Globus pallidus (tissue), 1 donor: ENCODE measurements around the gene SEC14L1.
"Not testable (repeated sequence)": the region's sequence is repeated elsewhere in the genome, so short reads cannot be mapped to it uniquely, and the experiment has no call there.

Source experiments
- DNase-seq: peaks from one replicate; pipeline ENCODE4 v3.0.0-alpha.2; 2015; ENCODE audit warnings: low spot score

The SEC14L1 gene

DNA sequence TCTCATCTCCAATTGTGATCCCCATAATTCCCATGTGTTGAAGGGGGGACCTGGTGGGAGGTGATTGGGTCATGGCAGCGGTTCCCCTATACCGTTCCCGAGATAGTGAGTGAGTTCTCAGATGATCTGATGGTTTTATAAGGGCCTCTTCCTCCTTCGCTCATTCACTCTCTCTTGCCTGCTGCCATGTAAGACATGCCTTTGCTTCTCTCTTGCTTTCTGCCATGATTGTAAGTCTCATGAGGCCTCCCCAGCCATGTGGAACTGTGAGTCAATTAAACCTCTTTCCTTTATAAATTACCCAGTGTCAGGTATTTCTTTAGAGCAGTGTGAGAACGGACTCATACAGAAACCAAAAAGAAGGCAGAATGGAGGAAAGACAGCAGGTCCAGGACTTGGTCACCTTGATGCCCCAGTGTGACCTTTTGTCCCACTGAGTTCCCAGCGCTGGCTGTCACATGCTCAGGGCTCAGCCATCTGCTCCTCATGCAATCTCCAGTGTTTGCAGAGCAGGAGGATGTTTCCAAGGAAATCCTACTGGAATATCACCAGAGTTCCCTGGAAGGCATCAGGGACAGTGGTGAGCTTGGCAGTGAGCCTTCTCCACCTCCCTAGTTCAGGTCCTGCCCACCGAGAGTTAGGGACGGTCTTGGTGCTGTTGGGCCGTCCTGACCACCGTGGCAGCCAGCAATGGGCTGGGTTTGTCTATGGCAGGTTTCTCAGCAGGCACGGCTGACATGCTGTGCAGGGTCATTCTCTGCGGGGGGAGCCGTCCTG, 96.7 kb downstream of the SEC14L1 start:
- no peak for DNase-seq

DNA sequence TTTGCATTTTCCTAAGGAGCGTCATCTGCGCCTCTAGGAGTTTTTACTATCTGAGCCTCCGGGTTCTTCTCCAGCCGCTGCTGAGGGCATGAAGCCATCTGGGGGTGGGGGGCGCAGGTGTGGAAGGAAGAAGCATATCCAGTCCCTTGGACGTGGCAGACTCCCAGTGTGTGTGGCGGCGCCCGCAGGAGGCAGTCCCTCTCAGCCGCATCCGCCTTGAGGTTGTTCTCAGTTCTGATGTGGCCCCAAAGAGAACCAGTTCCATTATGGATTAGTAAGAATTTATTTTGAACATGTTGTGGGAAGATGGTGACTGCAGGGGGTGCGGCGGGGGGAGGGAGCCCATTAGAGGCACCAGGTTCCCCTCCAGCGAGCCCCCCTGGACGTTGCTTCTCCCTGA, 100.2 kb downstream of the SEC14L1 start:
- no peak for DNase-seq

DNA sequence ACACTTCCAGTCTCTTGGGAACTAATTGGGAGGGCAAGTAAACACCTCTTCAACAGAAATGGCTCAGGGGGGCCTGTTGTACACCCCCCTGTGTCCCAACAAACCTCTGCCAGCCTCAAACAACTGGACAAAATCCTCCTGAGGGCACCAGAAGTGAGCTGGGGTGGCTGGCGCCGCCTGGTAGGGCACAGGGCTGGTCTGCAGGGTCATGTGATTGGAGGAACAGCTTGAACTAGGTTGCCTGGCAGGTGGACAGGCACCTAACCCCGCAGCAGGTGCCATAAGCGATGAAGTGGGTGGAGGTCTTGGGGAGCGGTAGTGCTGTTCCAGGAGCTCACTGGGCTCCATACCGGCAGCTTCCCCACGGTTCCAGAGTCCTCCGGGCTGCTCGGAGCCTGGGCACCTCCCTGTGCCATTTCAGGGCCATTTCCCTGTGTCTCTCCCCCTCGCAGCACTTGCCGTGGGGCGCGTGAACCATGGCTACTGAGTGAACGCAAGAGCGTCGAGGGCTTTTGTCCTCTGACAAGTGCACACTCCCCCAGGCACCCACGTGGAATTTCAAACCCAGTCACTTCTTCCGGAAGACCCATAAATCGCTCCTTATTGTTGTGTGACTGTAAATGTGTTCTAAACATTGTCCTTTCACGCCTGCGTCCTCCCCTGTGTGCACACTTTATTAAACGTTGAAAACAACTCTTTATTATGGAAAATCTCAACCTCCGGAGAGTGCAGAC, 101.5 kb downstream of the SEC14L1 start:
- no peak for DNase-seq

DNA sequence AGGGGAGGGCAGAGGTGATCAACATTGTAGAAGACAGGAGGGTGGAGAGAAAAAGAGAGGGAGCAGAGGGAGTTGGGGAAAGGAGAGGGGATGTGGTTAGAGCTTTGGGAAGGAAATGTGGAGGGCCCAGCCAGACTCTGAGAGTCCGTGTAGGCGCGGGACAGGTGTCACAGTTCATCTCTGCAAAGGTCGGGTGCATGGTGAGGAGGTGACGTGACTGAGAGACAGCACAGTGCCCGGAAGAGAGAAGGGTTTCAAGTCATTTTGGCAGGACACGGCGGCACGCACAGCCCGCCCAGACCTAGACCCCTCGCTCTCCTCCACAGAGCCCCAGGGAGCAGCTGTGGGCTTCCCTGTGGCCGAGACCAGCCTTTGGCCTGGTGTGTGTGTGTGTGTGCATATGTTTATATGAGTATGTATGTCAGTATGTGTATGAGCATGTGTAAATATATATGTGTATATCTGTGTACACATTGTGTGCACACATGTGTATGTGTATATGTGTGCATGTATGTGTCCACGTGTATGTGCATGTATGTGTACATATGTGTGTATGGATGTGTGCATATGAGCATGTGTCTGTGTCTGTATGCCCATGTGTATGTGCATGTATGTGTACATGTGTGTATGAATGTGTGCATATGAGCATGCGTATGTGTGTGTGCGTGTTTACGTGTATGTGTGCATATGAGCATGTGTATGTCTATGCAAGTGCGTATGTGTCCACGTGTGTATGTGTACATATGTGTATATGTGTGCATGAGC, 104.6 kb downstream of the SEC14L1 start:
- DNase-seq = no peak

DNA sequence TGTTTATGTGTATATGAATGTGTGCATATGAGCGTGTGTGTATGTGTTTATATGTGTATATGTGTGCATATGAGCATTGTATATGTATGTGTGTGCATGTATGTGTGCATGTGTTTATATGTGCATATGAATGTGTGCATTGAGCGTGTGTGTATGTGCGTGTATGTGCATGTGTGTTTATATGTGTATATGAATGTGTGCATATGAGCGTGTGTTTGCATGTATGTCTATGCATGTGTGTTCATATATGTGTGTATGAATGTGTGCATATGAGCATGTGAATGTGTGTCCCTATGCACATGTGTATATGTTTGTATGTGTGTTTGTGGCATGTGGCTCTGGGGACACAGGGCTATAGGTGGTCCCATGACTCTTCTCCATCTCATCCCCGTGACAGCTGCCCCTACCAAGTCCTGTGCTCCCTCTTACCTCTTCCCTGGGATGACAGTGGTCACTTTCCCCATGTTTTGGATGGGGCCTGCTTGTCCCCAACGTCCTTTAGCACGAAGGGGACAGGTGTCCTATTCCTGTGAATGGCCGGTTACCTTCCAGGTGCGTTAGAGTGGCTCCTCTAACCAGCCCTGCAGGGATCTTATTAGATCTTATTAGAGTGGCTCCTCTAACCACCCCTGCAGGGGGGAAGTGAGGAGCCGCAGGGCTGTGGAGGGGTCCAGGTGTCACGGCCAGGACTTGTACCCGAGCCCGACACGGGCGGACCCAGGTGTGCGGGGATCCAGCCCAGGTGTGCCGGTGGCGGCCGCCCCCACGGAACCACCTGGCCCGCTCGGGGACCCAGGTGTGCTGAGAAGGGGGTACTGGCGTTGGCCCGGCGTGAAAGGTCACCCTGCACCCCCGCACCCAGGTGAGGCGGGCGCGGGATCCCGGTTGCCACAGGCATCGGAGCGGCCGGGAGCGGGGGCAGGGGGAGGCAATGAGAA, 105.6 kb downstream of the SEC14L1 start:
- DNase-seq = no peak

DNA sequence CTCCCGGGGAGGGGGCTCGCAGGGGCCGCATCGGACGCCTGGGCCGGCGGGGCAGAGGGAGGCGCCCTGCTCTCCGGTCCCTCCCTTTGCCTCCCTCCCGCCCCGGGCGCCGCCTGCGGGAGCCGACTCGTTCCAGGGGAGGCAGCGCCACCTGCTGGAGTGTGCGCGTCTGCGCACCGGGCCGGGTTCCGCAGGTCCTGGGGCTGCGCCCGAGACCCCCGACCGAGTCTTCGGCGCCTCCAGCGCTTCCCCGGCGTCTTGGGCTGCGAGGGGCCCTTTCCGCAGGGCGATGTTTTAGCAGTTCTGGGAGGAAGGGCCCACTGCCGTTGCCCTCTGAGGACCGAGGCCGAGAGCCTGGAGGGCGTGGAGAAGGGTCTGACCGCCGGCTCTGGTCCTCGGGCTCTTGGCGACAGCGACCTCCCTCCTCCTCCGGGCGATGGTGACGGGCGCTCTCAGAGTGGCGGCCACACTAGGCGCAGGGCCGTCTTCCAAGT, 106.3 kb downstream of the SEC14L1 start:
- peak; percentile 69 for DNase-seq

DNA sequence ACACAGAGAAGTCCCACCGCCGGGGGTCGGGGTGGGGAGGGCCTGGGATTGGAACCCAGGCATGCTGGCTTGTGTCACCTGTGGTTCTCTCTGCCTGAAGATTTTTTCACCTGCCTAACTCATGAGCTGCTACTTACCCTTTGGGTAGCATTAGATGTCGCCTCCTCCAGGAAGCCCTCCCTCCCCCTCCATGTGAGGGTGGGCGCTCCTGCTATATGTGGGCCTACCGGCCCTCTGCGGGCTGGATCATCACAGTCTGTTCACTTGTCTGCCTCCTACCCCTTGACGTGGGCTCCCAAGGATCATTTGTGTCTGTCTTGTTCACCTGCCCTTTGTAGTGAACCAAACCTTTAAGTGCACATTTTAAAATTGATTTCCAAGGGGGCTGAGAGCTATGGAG, 106.8 kb downstream of the SEC14L1 start:
- no peak for DNase-seq

DNA sequence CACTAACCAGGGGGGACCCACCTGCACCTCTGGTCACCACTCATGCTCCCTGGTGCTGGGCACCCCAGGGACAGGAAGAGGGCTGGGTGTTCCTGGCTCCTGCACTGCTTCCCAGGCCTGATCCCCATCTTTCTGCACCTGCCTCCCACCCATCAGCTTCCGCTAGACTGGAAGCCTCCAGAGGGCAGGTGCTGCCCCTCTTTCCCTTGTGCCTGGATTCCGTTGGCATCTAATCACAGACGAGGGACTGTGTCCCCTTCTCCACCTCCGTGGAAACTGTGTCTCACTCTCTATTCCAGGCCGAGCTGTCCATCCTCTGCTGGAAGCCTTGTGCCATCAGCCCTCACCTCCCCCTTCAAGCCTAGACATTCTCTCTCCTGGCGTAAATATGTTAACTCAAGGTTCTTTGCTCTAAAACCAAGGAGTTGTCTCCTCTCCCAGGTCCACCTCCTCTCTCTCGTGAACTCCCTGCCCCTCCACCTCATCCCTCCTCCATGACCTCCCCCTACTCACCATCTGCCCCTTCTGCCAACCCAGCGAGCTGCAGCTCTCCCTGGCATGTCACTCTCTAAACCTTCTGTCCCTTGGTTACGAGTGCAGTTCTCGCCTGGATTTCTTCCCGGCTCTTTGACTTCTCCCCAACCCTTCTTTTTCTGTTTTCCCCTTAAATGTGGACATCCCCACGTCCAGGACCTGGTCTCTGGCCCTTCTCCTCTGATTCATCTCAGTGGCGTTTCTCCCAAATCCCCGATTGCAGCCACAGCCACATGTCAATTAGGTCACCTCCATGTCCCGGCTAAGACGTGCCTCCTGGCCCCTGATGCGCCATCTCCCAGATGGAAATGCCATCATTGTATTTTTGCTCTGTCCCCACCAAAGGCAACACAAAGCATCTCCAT, 107.7 kb downstream of the SEC14L1 start:
- DNase-seq = no peak

DNA sequence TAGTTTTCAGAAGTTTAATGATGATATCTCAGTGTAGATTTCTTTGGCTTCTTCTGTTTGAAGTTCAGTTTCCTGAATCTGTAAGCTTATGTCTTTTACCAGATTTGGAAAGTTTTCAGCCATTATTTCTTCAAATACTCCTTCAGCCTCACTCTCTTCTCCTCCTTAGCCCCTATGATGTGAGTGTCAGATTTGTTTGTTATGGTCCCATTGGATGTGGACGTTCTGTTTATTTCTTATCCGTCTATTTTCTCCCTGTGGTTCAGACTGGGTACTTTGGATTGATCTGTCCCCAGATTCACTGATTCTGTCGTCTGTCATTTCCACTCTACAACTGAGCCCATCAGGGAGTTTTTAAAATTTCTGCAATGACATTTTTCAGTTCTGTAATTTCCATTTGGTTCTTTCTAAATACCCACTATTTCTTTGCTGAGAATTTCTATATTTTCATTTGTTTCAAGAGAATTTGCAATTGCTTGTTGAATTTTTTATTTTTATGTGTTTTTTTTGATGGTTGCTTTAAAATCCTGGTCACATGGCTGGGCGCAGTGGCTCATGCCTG, 110.9 kb downstream of the SEC14L1 start:
- DNase-seq = no peak

DNA sequence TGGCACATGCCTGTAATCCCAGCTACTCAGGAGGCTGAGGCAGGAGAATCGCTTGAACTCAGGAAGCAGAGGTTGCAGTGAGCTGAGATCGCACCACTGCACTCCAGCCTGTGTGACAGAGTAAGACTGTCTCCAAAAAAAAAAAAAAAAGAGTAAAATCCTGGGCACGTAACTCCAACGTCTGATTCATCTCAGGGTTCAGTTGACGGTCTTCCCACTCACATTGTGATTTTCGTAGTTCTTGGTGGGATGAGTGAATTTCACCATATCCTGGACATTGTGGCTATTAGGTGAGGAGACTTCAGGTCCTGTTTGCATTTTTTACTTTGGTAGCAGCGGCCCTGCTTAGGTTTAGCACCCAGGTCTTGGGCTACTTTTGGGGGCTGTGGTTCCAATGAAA, 111.5 kb downstream of the SEC14L1 start:
- DNase-seq = not testable (repeated sequence)

DNA sequence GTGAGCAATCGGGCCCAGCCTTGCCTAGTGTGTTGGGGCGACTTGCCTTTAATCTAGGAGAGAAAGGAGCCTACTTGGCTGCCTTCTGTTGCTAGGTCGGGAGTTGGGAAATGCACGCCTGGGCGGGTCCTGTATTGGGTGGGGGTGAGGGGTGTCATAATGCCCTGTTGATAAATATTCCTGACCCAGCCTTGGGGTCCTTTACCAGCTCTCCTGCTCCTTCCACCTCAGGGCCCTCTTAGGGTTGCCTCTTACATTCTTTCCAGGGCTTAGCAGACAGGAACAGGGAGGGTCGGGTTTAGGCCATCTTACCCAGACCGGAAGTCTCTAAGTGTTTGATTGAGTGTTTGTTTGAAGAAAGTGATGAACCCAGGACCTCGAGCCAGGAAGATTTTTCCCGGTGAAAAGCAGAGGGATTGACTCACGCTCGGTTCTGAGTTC, 112.9 kb downstream of the SEC14L1 start:
- DNase-seq = no peak

DNA sequence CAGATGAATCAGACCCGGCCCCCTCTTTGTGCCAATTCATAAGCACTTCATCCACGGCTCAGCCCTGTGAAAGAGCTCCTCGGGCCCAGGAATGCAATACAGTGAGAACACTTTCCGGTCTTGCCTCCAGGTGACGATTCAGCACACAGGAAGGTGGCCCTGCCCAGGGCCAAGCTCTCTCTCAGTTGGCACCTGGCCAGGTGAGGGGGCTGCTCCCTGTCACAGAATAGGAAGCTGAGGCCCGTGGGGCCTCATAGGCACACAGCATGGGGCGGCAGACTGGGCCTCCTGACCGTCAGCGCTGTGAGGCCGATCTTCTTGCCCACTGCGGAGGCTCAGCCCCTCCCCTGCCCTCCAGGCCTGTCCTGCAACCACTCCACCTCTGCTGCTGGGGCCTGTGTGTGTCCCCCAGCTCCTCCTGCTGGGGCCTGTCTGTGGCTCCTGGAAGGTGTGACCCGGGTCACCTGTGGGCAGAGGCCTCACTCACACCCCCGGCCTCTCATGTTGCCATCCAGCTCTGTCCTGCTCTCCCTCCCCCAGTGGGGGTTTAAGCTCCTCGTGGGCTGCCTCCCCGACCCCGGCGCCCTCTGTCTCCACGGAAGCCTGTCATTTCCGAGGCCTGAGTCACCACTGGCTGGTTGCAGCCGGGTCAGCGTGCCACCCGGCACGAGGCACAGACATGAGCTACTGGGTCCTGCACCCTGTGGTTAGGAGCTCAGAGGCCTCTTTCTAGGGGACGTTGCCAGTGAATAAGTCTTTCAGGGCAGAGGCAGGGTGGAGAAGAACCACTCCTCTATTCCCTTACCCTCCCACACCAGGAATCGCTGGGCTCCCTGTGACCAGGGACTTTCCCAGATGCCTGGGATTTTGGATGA, 114.4 kb downstream of the SEC14L1 start:
- no peak for DNase-seq

DNA sequence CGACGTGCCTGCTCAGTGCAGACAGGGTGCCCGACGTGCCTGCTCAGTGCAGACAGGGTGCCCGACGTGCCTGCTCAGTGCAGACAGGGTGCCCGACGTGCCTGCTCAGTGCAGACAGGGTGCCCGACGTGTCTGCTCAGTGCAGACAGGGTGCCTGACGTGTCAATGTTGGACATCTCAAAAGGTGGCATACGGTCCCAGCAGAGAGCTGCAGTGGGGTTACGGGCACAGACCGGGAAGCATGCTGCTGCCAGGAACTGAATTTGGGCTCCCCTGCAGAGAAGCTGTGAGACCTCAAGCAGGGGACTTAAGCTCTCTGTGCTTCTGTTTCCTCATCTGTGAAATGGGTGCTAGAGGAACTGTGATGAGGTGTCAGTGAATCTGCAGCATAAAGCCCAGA, 115.2 kb downstream of the SEC14L1 start:
- not testable (repeated sequence) for DNase-seq

DNA sequence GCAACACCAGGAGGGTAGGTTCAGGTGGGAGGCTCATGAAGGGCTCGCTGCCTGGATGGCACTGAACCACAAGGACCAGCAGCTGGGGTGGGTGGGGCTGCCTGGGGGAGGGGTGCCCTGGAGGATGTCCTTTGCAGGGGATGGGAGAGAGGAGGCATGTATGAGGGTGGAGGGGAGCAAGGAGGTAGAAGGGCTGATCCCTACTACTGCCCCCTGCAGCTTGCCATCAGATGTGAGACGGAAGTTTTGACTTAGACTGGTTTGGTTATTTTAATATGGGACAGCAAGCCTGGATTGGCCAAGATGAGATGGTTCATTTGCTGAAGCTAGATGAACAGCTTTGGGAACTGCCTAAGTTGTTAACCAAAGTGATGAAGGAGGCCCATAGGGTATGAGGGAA, 115.9 kb downstream of the SEC14L1 start:
- no peak for DNase-seq

DNA sequence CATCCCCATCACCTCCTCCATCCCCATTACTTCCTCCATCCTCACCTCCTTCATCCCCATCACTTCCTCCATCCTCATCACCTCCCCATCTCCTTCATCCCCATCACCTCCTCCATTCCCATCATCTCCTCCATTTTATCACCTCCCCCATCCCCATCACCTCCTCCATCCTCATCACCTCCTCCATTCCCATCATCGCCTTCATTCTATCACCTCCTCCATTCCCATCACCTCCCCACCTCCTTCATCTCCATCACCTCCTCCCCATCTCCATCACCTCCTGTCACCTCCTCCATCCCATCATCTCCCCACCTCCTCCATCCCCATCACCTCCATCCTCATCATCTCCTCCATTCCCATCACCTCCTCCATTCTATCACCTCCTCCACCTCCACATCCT, 116.4 kb downstream of the SEC14L1 start:
- no peak for DNase-seq

DNA sequence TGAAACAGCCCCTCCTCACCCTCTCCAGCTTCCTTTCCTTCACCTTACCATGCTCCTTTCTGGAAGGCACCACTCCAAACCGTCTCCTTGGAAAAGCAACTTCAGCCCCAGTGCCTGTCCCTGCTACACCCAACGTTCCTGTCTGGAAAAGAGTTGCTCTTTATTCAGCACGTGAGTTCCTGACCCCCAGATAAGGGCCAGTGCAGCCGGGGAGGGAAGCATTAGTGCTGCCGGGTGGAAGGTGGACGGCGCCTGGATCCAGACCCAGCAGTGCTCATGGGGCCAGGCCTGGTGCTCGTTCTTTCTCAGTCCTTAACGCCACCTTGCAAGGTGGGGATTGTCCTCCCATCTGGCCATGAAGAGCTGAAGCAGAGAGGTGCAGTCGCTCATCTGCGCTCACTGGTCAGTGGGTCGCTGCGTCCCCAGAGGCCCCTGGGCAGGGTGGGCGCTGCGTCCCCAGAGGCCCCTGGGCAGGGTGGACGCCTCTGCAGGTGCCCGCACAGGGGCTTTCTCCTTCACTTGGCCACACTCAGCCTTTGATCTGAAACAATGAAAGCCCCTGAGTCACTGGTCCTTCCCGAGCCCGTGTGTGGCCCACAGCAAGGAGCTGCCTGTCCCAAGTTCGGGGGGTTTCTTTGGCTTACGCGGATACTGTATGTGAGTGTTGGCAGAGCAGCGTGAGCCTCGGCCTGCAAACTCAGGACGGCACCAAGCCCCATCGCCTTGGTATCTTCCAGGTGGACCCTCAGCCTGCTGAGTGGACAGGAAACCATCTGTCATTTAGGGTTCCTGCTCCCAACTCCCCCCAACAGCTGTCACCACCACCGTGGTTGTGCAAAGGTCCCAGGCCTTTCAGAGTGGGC, 117.1 kb downstream of the SEC14L1 start:
- DNase-seq = no peak

DNA sequence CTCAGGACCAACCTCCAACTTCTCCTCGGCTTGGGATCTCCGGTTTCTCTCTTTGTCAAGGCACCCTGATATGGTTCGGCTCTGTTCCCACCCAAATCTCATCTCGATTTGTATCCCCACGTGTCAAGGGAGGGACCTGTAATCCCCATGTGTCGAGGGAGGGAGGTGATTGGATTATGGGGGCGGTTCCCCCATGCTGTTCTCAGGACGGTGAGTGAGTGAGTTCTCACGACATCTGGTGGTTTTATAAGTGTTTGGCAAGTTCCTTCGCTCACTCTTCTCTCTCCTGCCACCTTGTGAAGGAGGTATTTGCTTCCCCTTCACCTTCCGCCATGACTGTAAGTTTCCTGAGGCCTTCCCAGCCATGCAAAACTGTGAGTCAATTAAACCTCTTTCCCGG, 117.9 kb downstream of the SEC14L1 start:
- no peak for DNase-seq

DNA sequence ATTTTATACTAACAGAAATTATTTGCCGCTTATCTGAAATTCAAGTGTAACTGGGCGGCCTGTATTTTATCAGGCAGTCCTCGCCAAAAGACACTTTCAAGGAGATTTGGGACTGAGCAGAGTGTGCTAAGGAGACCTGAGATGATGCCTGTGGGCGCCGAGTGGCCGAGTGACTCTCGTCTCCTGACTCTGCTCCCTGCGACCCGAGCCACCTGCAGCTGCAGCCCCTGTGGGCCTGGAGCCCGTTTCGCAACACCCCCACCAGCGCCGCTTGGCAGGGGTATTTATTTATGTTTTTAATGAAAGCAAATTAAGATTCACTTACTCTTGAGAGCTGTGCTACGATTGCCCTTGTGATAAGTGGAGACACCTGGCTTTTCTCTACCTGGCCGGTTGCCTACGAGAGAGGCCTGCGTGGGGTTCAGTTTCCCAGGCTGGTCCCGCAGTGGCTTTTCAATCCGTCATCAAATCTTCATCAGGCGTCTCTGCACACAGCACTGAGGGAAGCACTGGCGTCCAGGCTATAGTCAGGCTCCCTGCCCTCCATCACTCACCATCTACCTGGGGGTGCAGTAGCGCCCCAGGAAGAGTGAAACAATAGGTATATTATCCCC, 124.0 kb downstream of the SEC14L1 start:
- DNase-seq = no peak
